Psoas muscle (tissue), 8 donors: ENCODE measurements around the gene IGFBP7. TPM values are rescaled to one million over a fixed set of nuclear protein-coding genes. Genes with fewer than 3 reads are reported as not detected.

Experiments used
- ATAC-seq, 4 donors: fragments of 200-7000 bp; cut with Tn5 transposase; one replicate each; pipeline ENCODE4 v1.9.1; 2020; ENCODE audit warnings: moderate library complexity in 3 of 4, mild to moderate bottlenecking in 2 of 4
- DNase-seq, 2 donors: peaks; one replicate each; pipeline ENCODE4 v3.0.0-alpha.2; 2020
- H3K27ac ChIP-seq: fragments of 200-600 bp; one replicate; pipeline ENCODE4 v1.8.0; 2022
- H3K27me3 ChIP-seq, 3 donors: fragments of 200-600 bp in 1 of 3; one replicate each; pipeline versions ENCODE4 v1.6.1 to v1.8.0; 2013 to 2022; ENCODE audit warnings: low read length in 2 of 3, mild to moderate bottlenecking in 2 of 3, moderate library complexity in 1 of 3; ENCODE audit not compliant: insufficient read depth in 3 of 3
- H3K36me3 ChIP-seq, 2 donors: fragments of 200-600 bp in 1 of 2; one replicate each; pipeline versions ENCODE4 v1.6.1 to v1.8.0; 2013 to 2022; ENCODE audit warnings: low read depth in 1 of 2, mild to moderate bottlenecking in 1 of 2, moderate library complexity in 1 of 2; ENCODE audit not compliant: insufficient read depth in 1 of 2
- H3K4me1 ChIP-seq: fragments of 200-600 bp; one replicate; pipeline ENCODE4 v1.8.0; 2022
- H3K4me3 ChIP-seq: fragments of 200-600 bp; one replicate; pipeline ENCODE4 v1.8.0; 2022; ENCODE audit warnings: mild to moderate bottlenecking
- H3K9me3 ChIP-seq: fragments of 200-600 bp; one replicate; pipeline ENCODE4 v1.8.0; 2022
- WGBS, 3 donors: extraction: QIAGEN DNeasy Blood & Tissue Kit; methylation state at CpG; one replicate each; pipeline versions ENCODE4 v1.1.6 to v1.1.7; 2013; 5-methylcytosine and 5-hydroxymethylcytosine counted together
- intact Hi-C, 2 donors: fragments of 100-400 bp; cut with DNase I; formaldehyde crosslinking; loops; one replicate each; pipeline versions ENCODE4 v1.11.0 to v1.14.2; 2022
- polyA plus RNA-seq, 3 donors: library from polyadenylated mRNA; stranded (reverse); fragments of 200-250 nt; gene quantifications; one replicate each; pipeline ENCODE4 v1.2.3, GENCODE V29; 2013
- total RNA-seq, 4 donors: library from RNA; stranded (reverse); fragmentation: NEBNext Ultra II Directional in 2 of 4; extraction: Animal tissue kit (Norgen Biotek cat#: 25700) in 2 of 4; gene quantifications; one replicate each; pipeline versions ENCODE4 v1.2.1 to v1.2.4, GENCODE V29; 2021 to 2023
- TF ChIP-seq, protein P1 (sequence below): fragments of 200-600 bp; IDR thresholded peaks from one replicate; pipeline ENCODE4 v1.8.0; 2022; ENCODE audit warnings: antibody characterized with exemption
- donor health status: healthy with polysubstance abuse.
- donor health status: DM: no; HTN: no; CAD: no; lungs with moderate emphysema.
- donor health status: Bipolar disorder and iron deficiency.
- donor health status: healthy.
- donor health status: DM: yes; HTN: yes; CAD: no.
- donor health status: DM: no; HTN: no; CAD: no.
- donor health status: DM: no; HTN: no; CAD: no.
- donor health status: DM: yes; HTN: yes; CAD: no.

IGFBP7 gene
- total and polyA plus RNA-seq, 7 donors = 82.4 to 175 (median 99.7) TPM

DNA sequence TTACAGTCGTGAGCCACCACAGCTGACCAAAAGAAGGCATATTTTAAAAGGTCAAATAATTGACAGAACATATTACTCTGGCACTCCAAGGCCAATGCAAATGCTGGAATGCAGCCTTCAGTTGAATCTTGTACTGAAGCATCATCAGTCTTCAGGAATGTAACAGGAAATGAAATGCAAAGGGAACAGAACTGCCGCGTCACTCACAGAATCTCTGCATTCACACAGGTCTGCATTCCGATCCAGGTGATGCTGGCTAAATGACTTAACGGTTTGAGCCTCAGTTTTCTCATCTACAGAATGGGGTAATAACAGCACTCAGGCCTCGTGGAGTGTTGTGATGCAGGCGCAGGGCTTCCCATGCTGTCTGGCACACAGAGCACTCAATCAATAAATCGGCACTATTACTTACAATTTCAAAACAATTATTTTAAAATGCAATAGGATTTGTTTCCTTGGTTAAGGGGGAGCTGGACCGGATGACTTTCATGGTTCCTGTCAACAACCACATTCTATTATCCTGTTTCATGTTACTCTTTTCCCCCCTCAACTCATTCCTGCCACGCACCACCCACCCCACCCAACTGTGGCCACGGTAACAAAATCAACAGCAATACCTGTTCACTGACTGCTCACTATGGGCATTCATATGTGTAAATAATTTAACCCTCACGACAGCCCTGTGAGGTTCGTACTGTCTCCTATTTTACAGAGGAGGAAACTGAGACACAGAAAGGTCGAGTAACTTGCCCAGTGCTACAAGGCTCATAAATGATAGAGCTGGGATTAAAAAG lies 32.4 kb downstream of the IGFBP7 start:
- DNase-seq (no peak), ATAC-seq (no peak)
- TF ChIP-seq, protein P1, sequence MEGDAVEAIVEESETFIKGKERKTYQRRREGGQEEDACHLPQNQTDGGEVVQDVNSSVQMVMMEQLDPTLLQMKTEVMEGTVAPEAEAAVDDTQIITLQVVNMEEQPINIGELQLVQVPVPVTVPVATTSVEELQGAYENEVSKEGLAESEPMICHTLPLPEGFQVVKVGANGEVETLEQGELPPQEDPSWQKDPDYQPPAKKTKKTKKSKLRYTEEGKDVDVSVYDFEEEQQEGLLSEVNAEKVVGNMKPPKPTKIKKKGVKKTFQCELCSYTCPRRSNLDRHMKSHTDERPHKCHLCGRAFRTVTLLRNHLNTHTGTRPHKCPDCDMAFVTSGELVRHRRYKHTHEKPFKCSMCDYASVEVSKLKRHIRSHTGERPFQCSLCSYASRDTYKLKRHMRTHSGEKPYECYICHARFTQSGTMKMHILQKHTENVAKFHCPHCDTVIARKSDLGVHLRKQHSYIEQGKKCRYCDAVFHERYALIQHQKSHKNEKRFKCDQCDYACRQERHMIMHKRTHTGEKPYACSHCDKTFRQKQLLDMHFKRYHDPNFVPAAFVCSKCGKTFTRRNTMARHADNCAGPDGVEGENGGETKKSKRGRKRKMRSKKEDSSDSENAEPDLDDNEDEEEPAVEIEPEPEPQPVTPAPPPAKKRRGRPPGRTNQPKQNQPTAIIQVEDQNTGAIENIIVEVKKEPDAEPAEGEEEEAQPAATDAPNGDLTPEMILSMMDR = no peak
- 79 to 81% (median 80%) methylated on average over 14 of the region's 14 CpGs for WGBS, 3 donors
- Histone ChIP-seq H3K4me1 (no peaks in the 10 kb centered on the region), H3K27me3 (no peaks in the 10 kb centered on the region), H3K27ac (no peak overlapping the region), H3K4me3 (no peak overlapping the region), H3K9me3 (no peaks in the 10 kb centered on the region), H3K36me3 (no peaks in the 10 kb centered on the region)
- intact Hi-C loops = no loop called here

DNA sequence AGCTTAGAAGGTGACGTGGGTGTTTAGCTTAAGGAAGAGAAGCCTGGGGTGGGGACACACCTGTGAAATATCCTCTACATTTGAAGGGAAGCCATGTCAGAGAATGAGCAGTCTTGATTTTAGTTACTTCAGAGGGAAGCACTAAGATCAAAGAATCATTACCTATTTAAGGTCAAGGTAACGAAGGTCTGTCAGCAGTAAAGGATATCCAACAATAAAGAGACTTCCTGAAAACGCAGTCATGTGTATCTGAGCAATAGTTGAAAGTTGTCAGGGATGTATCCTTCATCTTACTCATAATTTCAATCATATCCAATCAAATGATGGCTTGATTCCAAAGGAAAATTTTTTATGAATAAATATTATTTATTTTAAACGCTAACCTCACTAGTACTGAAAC lies 33.5 kb downstream of the IGFBP7 start:
- TF ChIP-seq, protein P1 = no peak
- Histone ChIP-seq H3K4me1 (no peaks in the 10 kb centered on the region), H3K4me3 (no peak overlapping the region), H3K36me3 (no peaks in the 10 kb centered on the region), H3K27ac (no peak overlapping the region), H3K27me3 (no peaks in the 10 kb centered on the region), H3K9me3 (no peaks in the 10 kb centered on the region)
- no peak for ATAC-seq
- intact Hi-C loops = no loop called here
- 52 to 64% (median 56%) methylated on average over 4 of the region's 4 CpGs for WGBS, 3 donors
- DNase-seq = no peak

DNA sequence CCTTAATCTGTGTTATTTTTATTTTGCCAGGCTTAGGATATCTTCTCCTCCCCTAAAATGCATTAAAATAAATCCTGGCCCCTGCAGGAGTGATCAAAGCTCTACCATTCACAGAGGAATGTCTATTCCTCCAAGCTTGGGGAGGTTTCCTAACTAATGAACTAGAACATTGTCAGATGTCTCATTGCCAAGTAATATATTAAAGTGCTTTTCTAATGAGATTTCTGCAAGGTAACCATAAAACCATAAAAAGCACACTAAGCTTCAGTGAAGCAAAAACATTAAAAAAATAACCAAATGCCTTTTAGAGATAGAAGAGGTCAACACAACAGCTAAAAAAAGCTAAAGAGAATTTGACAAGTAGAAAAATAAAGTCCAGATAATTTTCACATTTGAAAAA lies 34.8 kb downstream of the IGFBP7 start:
- Histone ChIP-seq H3K9me3 (no peaks in the 10 kb centered on the region), H3K27me3 (no peaks in the 10 kb centered on the region), H3K36me3 (no peaks in the 10 kb centered on the region), H3K4me1 (no peaks in the 10 kb centered on the region), H3K27ac (no peak overlapping the region), H3K4me3 (no peak overlapping the region)
- TF ChIP-seq, protein P1 = no peak
- ATAC-seq (no peak), DNase-seq (no peak)
- intact Hi-C loops = no loop called here

DNA sequence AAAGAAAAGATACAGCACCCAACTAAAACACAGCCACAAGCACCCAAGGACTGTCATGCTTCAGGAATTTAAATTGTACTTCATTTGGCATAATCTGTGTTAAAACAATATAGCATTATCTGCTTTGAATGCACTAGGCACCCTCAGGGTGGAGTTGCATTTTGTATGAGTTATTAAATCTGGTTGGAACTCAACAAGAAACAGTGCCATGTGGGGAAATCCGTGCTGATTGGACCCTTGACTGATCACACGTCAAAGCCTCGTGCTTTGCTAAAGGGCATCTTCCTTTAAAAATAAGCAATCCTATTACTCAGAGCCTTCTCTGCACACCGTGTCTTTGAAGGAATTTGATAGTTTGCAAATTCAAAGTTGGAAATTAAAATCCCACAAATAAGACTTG lies 35.4 kb downstream of the IGFBP7 start:
- Histone ChIP-seq H3K9me3 (no peaks in the 10 kb centered on the region), H3K36me3 (no peaks in the 10 kb centered on the region), H3K27ac (no peak overlapping the region), H3K4me3 (no peak overlapping the region), H3K27me3 (no peaks in the 10 kb centered on the region), H3K4me1 (no peaks in the 10 kb centered on the region)
- TF ChIP-seq, protein P1 = no peak
- DNase-seq (no peak), ATAC-seq (no peak)
- 15 to 23% (median 17%) methylated on average over 4 of the region's 4 CpGs for WGBS, 3 donors
- intact Hi-C loops = no loop called here

DNA sequence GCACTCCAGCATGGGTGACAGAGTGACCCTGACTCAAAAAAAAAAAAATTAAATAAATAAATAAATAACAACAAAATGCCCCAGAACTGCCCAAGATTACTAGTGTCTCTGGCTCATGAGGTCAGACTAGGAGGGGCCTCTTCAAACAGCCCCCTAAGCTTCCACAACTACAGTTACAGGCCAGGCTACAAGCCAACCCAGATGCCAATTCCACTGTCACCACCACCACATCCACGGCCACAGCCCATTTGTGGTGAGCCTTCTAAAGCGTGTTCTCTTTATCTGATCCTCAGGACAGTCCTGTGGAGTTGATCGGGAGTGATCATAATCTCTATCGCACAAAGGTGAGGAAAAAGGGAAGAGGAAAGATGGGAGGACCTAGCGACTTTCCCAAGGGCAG lies 36.6 kb downstream of the IGFBP7 start:
- intact Hi-C loops = no loop called here
- TF ChIP-seq, protein P1 = no peak
- Histone ChIP-seq H3K36me3 (no peaks in the 10 kb centered on the region), H3K27me3 (no peaks in the 10 kb centered on the region), H3K4me1 (peaks cover 6% of the 10 kb centered on the region), H3K4me3 (no peak overlapping the region), H3K27ac (no peak overlapping the region), H3K9me3 (no peaks in the 10 kb centered on the region)
- WGBS, 3 donors = 72 to 82% (median 78%) methylated on average over 5 of the region's 5 CpGs
- DNase-seq (no peak), ATAC-seq (no peak)
